Left cardiac atrium (tissue), 4 donors: Measurements from ENCODE around the gene MCHR1. TPM values are rescaled to one million over a fixed set of nuclear protein-coding genes. Genes with fewer than 3 reads are reported as not detected.
A peak's percentile ranks its signal among the peaks of the same experiment; 100 is the strongest.
"Not testable (repeated sequence)": the region's sequence is repeated elsewhere in the genome, so short reads cannot be mapped to it uniquely, and the experiment has no call there.

ENCODE experiments used
- ATAC-seq, 2 donors: fragments of 200-7000 bp; cut with Tn5 transposase; one replicate each; pipeline ENCODE4 v1.9.1; 2020; ENCODE audit warnings: mild to moderate bottlenecking in 2 of 2, moderate library complexity in 2 of 2
- DNase-seq: peaks from one replicate; pipeline ENCODE4 v3.0.0-alpha.2; 2020
- intact Hi-C, 2 donors: fragments of 100-400 bp; cut with DNase I; formaldehyde crosslinking; loops; one replicate each; pipeline versions ENCODE4 v1.14.1 to v1.15.1; 2022 to 2023
- total RNA-seq, 2 donors: library from RNA; stranded (reverse); fragmentation: NEBNext Ultra II Directional; extraction: Animal tissue kit (Norgen Biotek cat#: 25700); gene quantifications; one replicate each; pipeline ENCODE4 v1.2.1, GENCODE V29; 2021
- donor health status: DM: no; HTN: yes; CAD: no.
- donor health status: DM: no; HTN: yes; CAD: no; lungs with severe emphysema.
- donor health status: DM: yes; HTN: yes; CAD: no.
- donor health status: Dilated cardiomyopathy.

MCHR1 gene
- total RNA-seq, 2 donors from 2014 or later = 0.21 TPM

DNA sequence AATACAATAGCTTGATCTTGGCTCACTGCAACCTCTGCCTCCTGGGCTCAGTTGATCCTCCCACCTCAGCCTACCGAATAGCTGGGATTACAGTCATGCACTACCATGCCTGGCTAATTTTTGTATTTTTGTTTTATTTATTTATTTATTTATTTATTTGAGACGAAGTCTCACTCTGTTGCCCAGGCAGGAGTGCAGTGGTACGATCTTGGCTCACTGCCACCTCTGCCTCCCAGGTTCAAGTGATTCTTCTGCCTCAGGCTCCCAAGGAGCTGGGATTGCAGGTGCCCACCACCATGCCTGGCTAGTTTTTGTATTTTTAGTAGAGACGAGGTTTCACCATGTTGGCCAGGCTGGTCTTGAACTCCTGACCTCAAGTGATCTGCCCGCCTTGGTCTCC, 38.4 kb downstream of the MCHR1 start:
- intact Hi-C loops, DNase-seq, ATAC-seq: not testable (repeated sequence)

GRCh38 chr22:40718250-40719204, 39.2 kb downstream of the MCHR1 start:
- no peak for DNase-seq
- intact Hi-C loops = no loop called here
- ATAC-seq = no peak

DNA sequence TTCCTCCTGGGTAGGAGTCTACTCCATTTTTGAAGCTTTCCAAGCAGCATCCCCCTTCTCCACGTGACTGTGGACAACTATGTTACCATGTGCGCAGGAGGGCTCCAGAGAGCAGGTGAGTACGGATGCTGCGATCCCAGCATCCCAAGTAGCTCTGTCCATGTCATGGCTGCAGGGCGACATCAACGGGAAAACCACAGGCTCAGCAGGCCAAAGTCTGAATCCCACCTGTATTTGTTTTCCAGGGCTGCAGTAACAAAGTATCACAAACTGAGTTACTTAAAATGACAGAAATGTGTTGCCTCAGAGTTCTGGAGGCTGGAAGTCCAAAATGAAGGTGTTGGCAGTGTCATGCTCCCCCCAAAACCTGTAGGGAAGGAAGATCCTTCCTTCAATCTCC, 40.3 kb downstream of the MCHR1 start:
- DNase-seq = no peak
- intact Hi-C loops = no loop called here
- no peak for ATAC-seq

- DNase-seq, intact Hi-C loops: not testable (repeated sequence)
- peak in 1 of 2 donors; percentile 8 for ATAC-seq
These were observed 40.9 kb downstream of the MCHR1 start for GRCh38 chr22:40720156-40720537.

- intact Hi-C loops = no loop called here
- ATAC-seq = peak in 1 of 2 donors; percentile 56
- DNase-seq = no peak
These were observed 41.4 kb downstream of the MCHR1 start for GRCh38 chr22:40720538-40721256.

GRCh38 chr22:40721266-40721665, 42.0 kb downstream of the MCHR1 start:
- no peak for DNase-seq
- intact Hi-C loops = no loop called here
- ATAC-seq = peak in 1 of 2 donors; percentile 22

- ATAC-seq = no peak
- intact Hi-C loops = no loop called here
- no peak for DNase-seq
These were observed 44.2 kb downstream of the MCHR1 start for GRCh38 chr22:40723396-40723933.

GRCh38 chr22:40726514-40726913, 47.2 kb downstream of the MCHR1 start:
- intact Hi-C loops = no loop called here
- ATAC-seq (peak in 1 of 2 donors; percentile 38), DNase-seq (no peak)

- ATAC-seq (no peak), DNase-seq (no peak)
- intact Hi-C loops = no loop called here
These were observed 48.0 kb downstream of the MCHR1 start for GRCh38 chr22:40727070-40727963.

- intact Hi-C loops = no loop called here
- ATAC-seq = no peak
- DNase-seq = no peak
These were observed 48.8 kb downstream of the MCHR1 start for GRCh38 chr22:40727964-40728615.

GRCh38 chr22:40728731-40729189, 49.5 kb downstream of the MCHR1 start:
- ATAC-seq = no peak
- DNase-seq = no peak
- intact Hi-C loops = no loop called here

DNA sequence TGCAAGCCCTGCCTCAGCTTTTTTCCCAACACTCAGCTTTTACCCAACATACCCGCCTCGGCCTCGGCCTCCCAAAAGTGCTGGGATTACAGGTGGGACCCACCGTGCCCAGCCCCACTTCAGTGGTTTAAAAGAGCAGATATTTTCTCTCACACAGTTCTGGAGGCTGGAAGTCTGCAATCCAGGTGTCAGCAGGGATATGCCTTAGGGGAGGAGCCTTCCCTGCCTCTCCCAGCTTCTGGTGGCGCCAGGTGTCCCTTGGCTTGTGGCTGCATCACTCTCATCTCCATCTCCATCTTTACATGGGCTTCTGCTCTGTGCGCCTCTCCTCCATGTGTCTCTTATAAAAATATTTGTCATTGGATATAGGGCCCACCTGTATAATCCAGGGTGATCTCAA, 50.0 kb downstream of the MCHR1 start:
- ATAC-seq = no peak
- no peak for DNase-seq

More for the DNA sequence above, 50.0 kb downstream of the MCHR1 start:
- intact Hi-C loops = no loop called here

Other genes with a start within 250 kb of the MCHR1 start
- 10 to 100 TPM; 28.8 to 34.3 TPM for gene MRTFA, start 42.8 kb upstream of the MCHR1 start, total RNA-seq
- 1 to 10 TPM; 5.4 to 5.5 TPM for gene SLC25A17, start 139.9 kb downstream of the MCHR1 start, total RNA-seq
- 100 to 1,000 TPM; 168 to 171 TPM for gene ST13, start 177.2 kb downstream of the MCHR1 start, total RNA-seq
- gene XPNPEP3, start 177.7 kb downstream of the MCHR1 start, total RNA-seq = 10 to 100 TPM; 18.5 to 21.2 TPM
- not detected for gene DNAJB7, start 182.6 kb downstream of the MCHR1 start, total RNA-seq